Fibroblast of the aortic adventitia (primary cell): ENCODE results near the gene YPEL2. TPM values are rescaled to one million over a fixed set of nuclear protein-coding genes. Genes with fewer than 3 reads are reported as not detected.
"Not testable (repeated sequence)": the region's sequence is repeated elsewhere in the genome, so short reads cannot be mapped to it uniquely, and the experiment has no call there.

Experiments used
- DNase-seq: peaks from one replicate; pipeline ENCODE4 v3.0.0-alpha.2; 2010; ENCODE audit warnings: low read depth
- H3K4me3 ChIP-seq: 2 replicates; pipeline ENCODE4 v1.5.1; 2011; ENCODE audit warnings: low read depth, mild to moderate bottlenecking, control low read depth, low read length, moderate library complexity
- CTCF ChIP-seq: IDR thresholded peaks from 2 replicates; pipeline ENCODE4 v1.5.1; 2011; ENCODE audit warnings: mild to moderate bottlenecking, low read length, control low read depth, inconsistent platforms; ENCODE audit not compliant: insufficient read depth
- total RNA-seq: library from RNA; depleted of rRNA; stranded (reverse); fragments of >200 nt; gene quantifications from 2 replicates; pipeline ENCODE4 v1.2.3, GENCODE V29; 2012; ENCODE audit warnings: low replicate concordance

Gene YPEL2
- total RNA-seq, 1 donor, result 10.8 TPM

GRCh38 chr17:59402760-59403159 is 71.3 kb downstream of the YPEL2 start:
- H3K4me3 ChIP-seq, result no peak overlapping the region
- TF ChIP-seq CTCF, result no peak
- DNase-seq, result no peak

- no peak for DNase-seq
Observed at GRCh38 chr17:59404471-59404870, 73.0 kb downstream of the YPEL2 start.

GRCh38 chr17:59405944-59406705 is 74.7 kb downstream of the YPEL2 start:
- no peak for DNase-seq
- TF ChIP-seq CTCF, result no peak
- no peak overlapping the region for H3K4me3 ChIP-seq

More at GRCh38 chr17:59404471-59404870, 73.0 kb downstream of the YPEL2 start:
- no peak for TF ChIP-seq CTCF
- H3K4me3 ChIP-seq, result no peak overlapping the region

- H3K4me3 ChIP-seq, result no peak overlapping the region
- peak; percentile 68 for DNase-seq
- TF ChIP-seq CTCF, result no peak
Observed at GRCh38 chr17:59406808-59407381, 75.4 kb downstream of the YPEL2 start.

- no peak for DNase-seq
- H3K4me3 ChIP-seq, result no peak overlapping the region
- TF ChIP-seq CTCF, result no peak
Observed at GRCh38 chr17:59409336-59410048, 78.0 kb downstream of the YPEL2 start.

- no peak for DNase-seq
- no peak overlapping the region for H3K4me3 ChIP-seq
- no peak for TF ChIP-seq CTCF
Observed at GRCh38 chr17:59410049-59410437, 78.6 kb downstream of the YPEL2 start.

GRCh38 chr17:59412431-59412830 is 81.0 kb downstream of the YPEL2 start:
- DNase-seq, result not testable (repeated sequence)

More at GRCh38 chr17:59412431-59412830, 81.0 kb downstream of the YPEL2 start:
- H3K4me3 ChIP-seq, result not testable (repeated sequence)
